Central memory CD8-positive, alpha-beta T cell (primary cell): ENCODE data around the gene EVI5L.
"Not testable (repeated sequence)": the region's sequence is repeated elsewhere in the genome, so short reads cannot be mapped to it uniquely, and the experiment has no call there.

ENCODE experiments used
- ATAC-seq: fragments of 150-1000 bp; cut with Tn5 transposase; replicated peaks from 2 replicates; pipeline ENCODE4 v1.10.0; 2022; ENCODE audit warnings: mild to moderate bottlenecking, moderate FRiP score, moderate number of reproducible peaks; ENCODE audit not compliant: poor library complexity, severe bottlenecking; ENCODE audit errors: extremely low read depth
- DNase-seq, 2 donors: peaks; one replicate each; pipeline ENCODE4 v3.0.0; 2021; ENCODE audit warnings: low spot score in 2 of 2
- H3K27ac Mint-ChIP-seq: one replicate; pipeline ENCODE4 v1.8.0; 2022; ENCODE audit warnings: low read depth, mild to moderate bottlenecking, moderate library complexity, mixed read lengths
- H3K27me3 Mint-ChIP-seq: one replicate; pipeline ENCODE4 v1.8.0; 2022; ENCODE audit warnings: mixed read lengths
- H3K36me3 Mint-ChIP-seq: one replicate; pipeline ENCODE4 v1.8.0; 2022; ENCODE audit warnings: mild to moderate bottlenecking, moderate library complexity, mixed read lengths; ENCODE audit not compliant: insufficient read depth
- H3K4me1 Mint-ChIP-seq: one replicate; pipeline ENCODE4 v1.8.0; 2022; ENCODE audit warnings: mixed read lengths
- H3K4me3 Mint-ChIP-seq: one replicate; pipeline ENCODE4 v1.8.0; 2022; ENCODE audit warnings: mild to moderate bottlenecking, moderate library complexity, mixed read lengths
- H3K9me3 Mint-ChIP-seq: one replicate; pipeline ENCODE4 v1.8.0; 2022; ENCODE audit warnings: mixed read lengths

Gene EVI5L

GRCh38 chr19:7851623-7852500 lies 21.8 kb downstream of the EVI5L start:
- Mint-ChIP-seq H3K4me1 (peaks cover 10% of the 10 kb centered on the region), H3K4me3 (no peak overlapping the region), H3K27me3 (peaks cover 13% of the 10 kb centered on the region), H3K9me3 (no peaks in the 10 kb centered on the region), H3K27ac (peak overlapping the region; percentile 68), H3K36me3 (peaks cover 2% of the 10 kb centered on the region)
- no peak for DNase-seq
- ATAC-seq, result no peak

DNA sequence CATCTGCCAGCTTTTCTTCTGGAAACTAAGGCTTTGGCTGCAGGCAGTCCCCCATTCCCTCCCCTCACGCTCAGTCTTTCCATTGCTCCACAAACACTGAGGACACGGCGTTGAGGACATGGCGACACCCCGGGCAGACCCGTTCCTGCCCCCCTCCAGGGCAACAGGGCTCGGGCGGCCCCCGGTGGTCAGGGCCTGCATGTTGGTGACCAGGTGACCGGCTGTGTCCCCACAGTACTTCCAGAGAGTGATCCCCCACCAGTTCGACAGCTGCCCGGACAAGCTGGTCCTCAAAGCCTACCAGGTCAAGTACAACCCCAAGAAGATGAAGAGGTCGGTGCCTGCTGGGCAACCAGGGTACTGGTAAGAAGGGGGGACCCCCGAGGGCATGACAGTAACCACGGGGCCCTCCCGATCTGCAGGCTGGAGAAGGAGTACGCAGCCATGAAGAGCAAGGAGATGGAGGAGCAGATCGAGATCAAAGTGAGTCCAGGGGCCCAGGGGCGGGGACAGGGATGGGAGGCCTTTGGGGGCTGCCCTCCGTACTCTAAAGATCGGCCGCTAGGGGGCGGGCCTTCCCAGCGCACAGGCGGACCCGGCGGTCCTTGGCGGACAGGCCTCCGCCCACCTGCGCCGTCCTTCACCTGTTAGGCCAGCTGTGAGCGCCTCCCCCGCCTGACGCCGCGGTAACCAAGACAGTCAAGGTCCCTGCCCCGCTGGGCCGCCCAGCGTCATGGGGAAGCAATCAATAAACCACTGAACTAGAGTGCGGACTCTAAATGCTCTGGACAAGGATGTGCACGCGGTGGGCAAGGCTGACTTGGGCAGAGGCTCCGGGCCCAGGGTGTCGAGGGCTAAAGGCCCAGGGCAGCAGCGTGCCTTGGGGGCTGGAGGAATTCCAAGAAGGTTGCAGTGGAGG lies 23.1 kb downstream of the EVI5L start:
- ATAC-seq, result peak; percentile 71

GRCh38 chr19:7853770-7854128 lies 23.7 kb downstream of the EVI5L start:
- no peaks in the 10 kb centered on the region for H3K9me3 Mint-ChIP-seq
- peaks cover 2% of the 10 kb centered on the region for H3K36me3 Mint-ChIP-seq
- no peak overlapping the region for H3K4me3 Mint-ChIP-seq
- H3K27ac Mint-ChIP-seq, result no peak overlapping the region
- ATAC-seq, result no peak
- DNase-seq, result no peak
- peaks cover 17% of the 10 kb centered on the region for H3K27me3 Mint-ChIP-seq
- peaks cover 10% of the 10 kb centered on the region for H3K4me1 Mint-ChIP-seq

More for the DNA sequence above, 23.1 kb downstream of the EVI5L start:
- Mint-ChIP-seq H3K9me3 (no peaks in the 10 kb centered on the region), H3K27ac (peak overlapping the region; percentile 68), H3K4me3 (no peak overlapping the region), H3K27me3 (peaks cover 17% of the 10 kb centered on the region), H3K36me3 (peaks cover 2% of the 10 kb centered on the region), H3K4me1 (peaks cover 10% of the 10 kb centered on the region)
- DNase-seq, result peak; percentile 42 to 47

GRCh38 chr19:7855426-7856108 lies 25.5 kb downstream of the EVI5L start:
- Mint-ChIP-seq H3K27me3 (peaks cover 22% of the 10 kb centered on the region), H3K27ac (no peak overlapping the region), H3K9me3 (no peaks in the 10 kb centered on the region), H3K4me1 (peaks cover 10% of the 10 kb centered on the region), H3K4me3 (no peak overlapping the region), H3K36me3 (peaks cover 2% of the 10 kb centered on the region)
- ATAC-seq (no peak), DNase-seq (no peak)

DNA sequence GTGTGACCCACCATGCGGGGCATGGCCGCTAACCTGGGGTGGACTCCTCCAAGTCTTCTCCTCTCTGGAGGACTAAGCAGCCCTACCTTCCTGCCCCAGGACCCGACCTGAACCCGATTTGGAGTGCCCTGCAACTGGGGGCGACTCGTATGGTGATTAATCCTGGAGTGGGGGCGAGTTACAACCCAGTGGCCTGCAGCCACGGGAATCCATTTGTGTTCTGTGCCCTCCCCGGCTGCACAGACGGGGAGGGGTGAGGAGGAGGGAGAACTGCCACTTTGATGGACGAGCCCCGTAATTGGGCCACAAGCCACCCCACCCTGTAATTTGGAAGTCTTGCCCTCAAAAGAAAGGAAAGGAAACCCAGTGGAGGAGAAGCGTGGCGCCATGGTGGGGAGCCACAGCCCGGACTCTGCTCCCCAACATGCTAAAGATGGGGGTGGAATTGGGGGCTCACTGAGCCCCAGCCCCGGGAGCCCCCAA lies 26.1 kb downstream of the EVI5L start:
- H3K4me1 Mint-ChIP-seq, result peaks cover 10% of the 10 kb centered on the region
- ATAC-seq, result no peak
- H3K9me3 Mint-ChIP-seq, result no peaks in the 10 kb centered on the region
- H3K4me3 Mint-ChIP-seq, result no peak overlapping the region
- H3K36me3 Mint-ChIP-seq, result peaks cover 2% of the 10 kb centered on the region
- H3K27me3 Mint-ChIP-seq, result peaks cover 28% of the 10 kb centered on the region
- H3K27ac Mint-ChIP-seq, result no peak overlapping the region
- no peak for DNase-seq

DNA sequence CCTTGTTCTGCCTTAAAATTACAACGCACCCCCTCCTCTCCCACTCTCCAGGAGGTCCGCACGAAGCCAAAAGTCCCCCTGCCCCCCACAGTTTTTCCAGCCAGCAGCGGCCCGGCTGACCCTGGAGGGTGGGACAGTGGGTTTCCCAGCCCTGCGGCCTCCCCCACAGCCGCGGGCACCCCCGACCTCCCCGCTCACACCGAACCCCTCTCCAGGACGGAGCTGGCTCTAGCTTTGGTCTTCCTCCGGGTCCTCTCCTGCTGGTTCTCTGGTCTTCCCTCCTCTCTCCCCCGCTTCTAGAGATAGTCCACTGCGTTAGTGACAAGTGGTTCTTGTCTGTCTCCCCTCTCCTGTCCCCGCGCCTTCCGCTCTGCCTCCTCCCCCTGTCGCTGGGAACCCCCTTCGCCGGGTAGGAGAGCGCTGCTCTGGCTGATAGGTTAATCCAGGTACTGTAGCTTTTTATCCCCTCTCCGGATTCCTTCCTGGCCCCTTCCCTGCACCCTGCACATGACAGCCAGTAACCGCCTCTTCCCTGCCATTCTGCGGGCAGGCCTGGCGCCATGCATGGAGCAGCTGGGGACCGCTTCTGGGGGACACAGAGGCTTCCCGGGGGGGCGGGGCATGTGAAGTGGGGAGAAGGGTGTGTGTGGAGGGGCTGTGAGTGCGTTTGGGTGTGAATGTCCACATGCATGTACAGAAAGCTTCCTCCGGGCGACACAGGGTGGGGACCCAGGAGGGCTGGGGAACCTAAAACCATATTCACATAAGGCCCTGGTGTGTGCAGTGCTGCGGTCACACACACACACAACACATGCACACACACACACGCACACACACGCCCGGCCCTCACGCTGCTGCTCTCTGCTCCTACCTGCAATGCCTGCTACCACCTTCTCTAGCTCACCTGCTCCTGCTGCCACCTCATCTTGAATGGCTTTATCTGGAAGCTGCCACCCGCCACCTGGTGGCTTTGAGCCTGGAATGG lies 27.0 kb downstream of the EVI5L start:
- H3K9me3 Mint-ChIP-seq, result no peaks in the 10 kb centered on the region
- peaks cover 2% of the 10 kb centered on the region for H3K36me3 Mint-ChIP-seq
- H3K27ac Mint-ChIP-seq, result no peak overlapping the region
- H3K4me3 Mint-ChIP-seq, result no peak overlapping the region
- no peak for DNase-seq
- peaks cover 10% of the 10 kb centered on the region for H3K4me1 Mint-ChIP-seq
- no peak for ATAC-seq
- peaks cover 32% of the 10 kb centered on the region for H3K27me3 Mint-ChIP-seq

GRCh38 chr19:7857727-7858108 lies 27.7 kb downstream of the EVI5L start:
- Mint-ChIP-seq H3K27me3 (peaks cover 30% of the 10 kb centered on the region), H3K4me1 (peaks cover 9% of the 10 kb centered on the region), H3K4me3 (no peak overlapping the region), H3K27ac (no peak overlapping the region), H3K9me3 (no peaks in the 10 kb centered on the region), H3K36me3 (peaks cover 2% of the 10 kb centered on the region)
- DNase-seq, result no peak
- ATAC-seq, result no peak

- Mint-ChIP-seq H3K4me3 (no peak overlapping the region), H3K9me3 (no peaks in the 10 kb centered on the region), H3K36me3 (peaks cover 2% of the 10 kb centered on the region), H3K27ac (no peak overlapping the region), H3K27me3 (peaks cover 25% of the 10 kb centered on the region), H3K4me1 (peaks cover 4% of the 10 kb centered on the region)
- ATAC-seq (no peak), DNase-seq (no peak)
Observed at GRCh38 chr19:7858109-7858770, 28.2 kb downstream of the EVI5L start.

- not testable (repeated sequence) for H3K36me3 Mint-ChIP-seq, H3K27ac Mint-ChIP-seq, H3K4me3 Mint-ChIP-seq, H3K9me3 Mint-ChIP-seq, H3K4me1 Mint-ChIP-seq, ATAC-seq, DNase-seq
- peaks cover 23% of the 10 kb centered on the region for H3K27me3 Mint-ChIP-seq
Observed at GRCh38 chr19:7859087-7859486, 29.1 kb downstream of the EVI5L start.

- peaks cover 28% of the 10 kb centered on the region for H3K27me3 Mint-ChIP-seq
- no peak overlapping the region for H3K4me3 Mint-ChIP-seq
- DNase-seq (no peak), ATAC-seq (no peak)
- H3K4me1 Mint-ChIP-seq, result peaks cover 4% of the 10 kb centered on the region
- peaks cover 2% of the 10 kb centered on the region for H3K36me3 Mint-ChIP-seq
- H3K27ac Mint-ChIP-seq, result no peak overlapping the region
- no peaks in the 10 kb centered on the region for H3K9me3 Mint-ChIP-seq
Observed at GRCh38 chr19:7859831-7860713, 30.1 kb downstream of the EVI5L start.
